DOHH2 (cell line): ENCODE measurements around the gene SRGAP1.

Experiments used
- H3F3A ChIP-seq: fragments of 200-600 bp; sonication (generic), shearing (Covaris generic); 2 replicates; pipeline ENCODE4 v1.6.0; 2016; ENCODE audit warnings: antibody characterized with exemption, mild to moderate bottlenecking; ENCODE audit not compliant: control insufficient read depth, insufficient read depth
- H3K27ac ChIP-seq: fragments of 200-600 bp; sonication (generic); 2 replicates; pipeline ENCODE4 v1.5.1; 2014; ENCODE audit warnings: low read depth, mild to moderate bottlenecking, low read length, moderate library complexity
- H3K27me3 ChIP-seq: fragments of 200-600 bp; sonication (generic); 2 replicates; pipeline ENCODE4 v1.6.1; 2014; ENCODE audit warnings: mild to moderate bottlenecking, low read length, mixed read lengths; ENCODE audit not compliant: control insufficient read depth
- H3K36me3 ChIP-seq: fragments of 200-600 bp; sonication (generic); 2 replicates; pipeline ENCODE4 v1.6.1; 2014; ENCODE audit warnings: mild to moderate bottlenecking, low read length, moderate library complexity, mixed read lengths; ENCODE audit not compliant: control insufficient read depth
- H3K4me1 ChIP-seq: fragments of 200-600 bp; sonication (generic); 2 replicates; pipeline ENCODE4 v1.6.1; 2014; ENCODE audit warnings: mild to moderate bottlenecking, low read length, mixed read lengths; ENCODE audit not compliant: control insufficient read depth
- H3K4me2 ChIP-seq: fragments of 200-600 bp; sonication (generic); 2 replicates; pipeline ENCODE4 v1.6.0; 2014; ENCODE audit warnings: mild to moderate bottlenecking, low read length, moderate library complexity
- H3K4me3 ChIP-seq: fragments of 200-600 bp; sonication (generic); 2 replicates; pipeline ENCODE4 v1.5.1; 2014; ENCODE audit warnings: mild to moderate bottlenecking, low read length, mixed read lengths
- H3K79me2 ChIP-seq: fragments of 200-600 bp; sonication (generic); 2 replicates; pipeline ENCODE4 v1.6.1; 2014; ENCODE audit warnings: mild to moderate bottlenecking, low read length, mixed read lengths; ENCODE audit not compliant: control insufficient read depth
- H3K9me2 ChIP-seq: fragments of 200-600 bp; sonication (generic); replicated peaks from 2 replicates; pipeline ENCODE4 v1.6.1; 2014; ENCODE audit warnings: mild to moderate bottlenecking, low read length, mixed read lengths; ENCODE audit not compliant: control insufficient read depth
- H3K9me3 ChIP-seq: fragments of 200-600 bp; sonication (generic); 2 replicates; pipeline ENCODE4 v1.6.1; 2014; ENCODE audit warnings: antibody characterized with exemption, low read length, mixed read lengths; ENCODE audit not compliant: control insufficient read depth, insufficient read depth
- H4K20me1 ChIP-seq: fragments of 200-600 bp; sonication (generic); 2 replicates; pipeline ENCODE4 v1.6.0; 2014; ENCODE audit warnings: low read depth, mild to moderate bottlenecking, antibody characterized with exemption, low read length, moderate library complexity; ENCODE audit not compliant: control insufficient read depth, insufficient read depth
- CTCF ChIP-seq: fragments of 200-600 bp; sonication (generic); IDR thresholded peaks from one replicate; pipeline ENCODE4 v1.5.1; 2014; ENCODE audit warnings: antibody characterized with exemption, mild to moderate bottlenecking, low read depth, low read length; ENCODE audit not compliant: poor library complexity, severe bottlenecking
- EZH2phosphoT487 ChIP-seq: fragments of 200-600 bp; sonication (generic); IDR thresholded peaks from 2 replicates; pipeline ENCODE4 v1.6.1; 2017; ENCODE audit warnings: borderline replicate concordance, mild to moderate bottlenecking, antibody characterized with exemption, low read length, moderate library complexity, mixed read lengths

The SRGAP1 gene

GRCh38 chr12:64080319-64081007 is 236.0 kb downstream of the SRGAP1 start:
- TF ChIP-seq EZH2phosphoT487 (no peak), CTCF (no peak)
- Histone ChIP-seq H3K27me3 (no peaks in the 10 kb centered on the region), H4K20me1 (no peaks in the 10 kb centered on the region), H3K4me3 (no peak overlapping the region), H3K36me3 (no peaks in the 10 kb centered on the region), H3K4me1 (no peaks in the 10 kb centered on the region), H3K9me3 (no peaks in the 10 kb centered on the region), H3K9me2 (no peaks in the 10 kb centered on the region), H3K4me2 (no peak overlapping the region), H3K79me2 (no peaks in the 10 kb centered on the region), H3K27ac (no peak overlapping the region), H3F3A (no peaks in the 10 kb centered on the region)

GRCh38 chr12:64081008-64081404 is 236.5 kb downstream of the SRGAP1 start:
- H3K27me3 ChIP-seq = no peaks in the 10 kb centered on the region
- no peaks in the 10 kb centered on the region for H3F3A ChIP-seq
- H3K9me2 ChIP-seq = no peaks in the 10 kb centered on the region
- H3K4me3 ChIP-seq = no peak overlapping the region
- no peak overlapping the region for H3K4me2 ChIP-seq
- H3K4me1 ChIP-seq = no peaks in the 10 kb centered on the region
- TF ChIP-seq CTCF (no peak), EZH2phosphoT487 (no peak)
- H3K79me2 ChIP-seq = no peaks in the 10 kb centered on the region
- H4K20me1 ChIP-seq = no peaks in the 10 kb centered on the region
- H3K36me3 ChIP-seq = no peaks in the 10 kb centered on the region
- H3K27ac ChIP-seq = no peak overlapping the region
- no peaks in the 10 kb centered on the region for H3K9me3 ChIP-seq

GRCh38 chr12:64082116-64082515 is 237.6 kb downstream of the SRGAP1 start:
- Histone ChIP-seq H3K27me3 (no peaks in the 10 kb centered on the region), H3K4me2 (no peak overlapping the region), H3K4me3 (no peak overlapping the region), H3K9me2 (no peaks in the 10 kb centered on the region), H3K9me3 (no peaks in the 10 kb centered on the region), H3K27ac (no peak overlapping the region), H4K20me1 (no peaks in the 10 kb centered on the region), H3K4me1 (no peaks in the 10 kb centered on the region), H3K36me3 (no peaks in the 10 kb centered on the region), H3K79me2 (no peaks in the 10 kb centered on the region), H3F3A (no peaks in the 10 kb centered on the region)
- TF ChIP-seq CTCF (no peak), EZH2phosphoT487 (no peak)
